SK-MEL-5 (cell line): ENCODE measurements around the gene LILRB2. TPM values are rescaled to one million over a fixed set of nuclear protein-coding genes. Genes with fewer than 3 reads are reported as not detected.
"Not testable (repeated sequence)": the region's sequence is repeated elsewhere in the genome, so short reads cannot be mapped to it uniquely, and the experiment has no call there.

Source experiments
- DNase-seq: peaks from one replicate; pipeline ENCODE4 v3.0.0-alpha.2; 2016; ENCODE audit warnings: low read depth, low spot score
- in situ Hi-C: cut with HindIII; loops from 2 replicates; pipeline ENCODE4 v1.10.0; 2016; ENCODE audit warnings: low sequenced_read_pairs, high pct_unique_total_duplicates, low pct_unique_long_range_greater_than_20kb
- total RNA-seq: library from RNA; depleted of rRNA; stranded (reverse); fragments of >200 nt; shearing (Covaris generic); gene quantifications from 2 replicates; pipeline ENCODE4 v1.2.3, GENCODE V29; 2014

Gene LILRB2
- total RNA-seq, 1 experiment from 2014 or later, result not detected

DNA sequence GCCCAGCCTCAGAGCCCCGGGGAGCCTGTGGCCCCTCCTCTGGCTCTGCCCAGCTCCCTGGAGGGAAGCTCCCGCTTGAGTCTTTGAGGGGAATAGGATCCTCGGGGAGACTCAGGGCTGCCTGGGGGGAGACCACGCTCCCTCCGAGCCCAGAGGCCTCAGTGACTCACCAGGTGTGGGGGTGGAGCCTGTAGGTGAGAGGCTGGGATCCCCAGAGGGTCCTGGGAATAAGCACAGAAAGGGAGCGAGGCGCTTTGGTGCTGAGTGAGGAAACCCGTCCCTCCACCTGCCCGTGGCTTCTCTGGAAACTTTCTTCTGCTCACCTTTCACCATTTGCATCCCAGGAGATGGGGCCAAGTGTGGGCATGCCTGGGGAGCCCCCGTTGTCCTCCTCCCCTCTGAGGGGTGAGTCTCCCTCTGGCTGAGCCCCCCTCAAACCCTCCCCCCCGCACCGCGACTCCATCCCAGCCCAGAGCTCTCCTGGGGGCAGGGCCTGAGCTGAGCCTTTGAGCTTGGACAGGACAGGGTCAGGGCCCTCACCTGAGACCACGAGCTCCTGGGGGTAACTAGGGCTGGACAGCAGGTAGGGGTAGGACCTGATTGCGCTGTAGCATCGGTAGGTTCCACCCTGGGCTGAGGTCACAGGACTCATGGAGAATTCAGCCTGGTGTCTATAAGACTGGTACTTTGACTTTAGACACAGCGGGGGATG, 26.6 kb downstream of the LILRB2 start:
- in situ Hi-C loops, result no loop called here
- DNase-seq, result no peak

- no peak for DNase-seq
- in situ Hi-C loops, result no loop called here
Observed at GRCh38 chr19:54253331-54254194, 27.3 kb downstream of the LILRB2 start.

GRCh38 chr19:54252845-54253244, 28.1 kb downstream of the LILRB2 start:
- DNase-seq, result no peak
- in situ Hi-C loops, result no loop called here

GRCh38 chr19:54252243-54252642, 28.7 kb downstream of the LILRB2 start:
- in situ Hi-C loops, result no loop called here
- DNase-seq, result no peak

DNA sequence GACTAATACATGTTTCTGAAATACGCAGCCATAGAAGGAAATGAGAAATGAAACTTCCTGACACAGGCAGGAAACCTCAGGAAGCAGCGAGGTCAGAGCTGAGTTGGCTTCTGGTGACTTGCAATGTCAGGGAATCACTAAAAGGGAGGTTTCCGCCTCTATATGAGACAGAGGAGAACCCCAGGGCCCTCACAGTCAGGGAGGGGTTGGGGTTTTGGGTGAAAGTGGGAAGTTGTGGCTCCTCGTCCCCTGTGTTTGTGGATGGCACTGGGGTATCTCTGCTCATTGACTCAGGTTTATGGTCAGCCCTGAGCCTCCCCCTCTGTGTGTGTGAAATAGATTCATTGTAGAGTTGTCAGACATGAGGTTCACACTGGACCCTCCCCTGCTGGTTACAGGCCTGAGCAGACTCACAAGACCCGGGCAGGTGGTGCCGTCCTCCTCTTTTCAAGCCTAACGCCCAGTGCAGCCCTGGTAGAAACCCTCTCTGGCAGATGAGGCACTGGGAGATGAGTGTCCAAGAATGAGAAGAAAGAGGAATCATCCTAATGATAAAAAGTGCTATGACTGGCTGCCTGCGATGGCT, 32.8 kb downstream of the LILRB2 start:
- peak; percentile 30 for DNase-seq
- in situ Hi-C loops, result no loop called here

GRCh38 chr19:54247106-54247930, 33.6 kb downstream of the LILRB2 start:
- in situ Hi-C loops, result no loop called here
- DNase-seq, result no peak

DNA sequence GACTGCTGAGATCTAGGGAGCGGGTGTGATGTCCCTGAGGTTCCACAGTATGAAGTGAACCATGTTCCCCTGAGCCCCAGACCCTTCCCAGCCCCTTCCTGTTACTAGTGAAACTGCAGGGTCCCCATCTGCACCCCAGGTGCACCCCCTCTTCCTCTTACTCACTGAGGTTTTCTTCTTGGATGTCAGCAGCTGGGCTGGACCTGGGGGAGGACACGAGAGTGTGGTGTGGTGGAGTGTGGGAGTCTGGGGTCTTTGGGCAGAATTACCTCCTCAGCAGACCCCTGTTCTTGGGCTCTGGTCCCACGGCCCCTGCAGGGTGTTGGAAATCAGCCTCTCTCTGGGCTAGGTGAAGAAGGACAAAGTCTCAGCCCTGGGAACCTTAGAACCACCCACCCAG, 35.0 kb downstream of the LILRB2 start:
- no peak for DNase-seq
- in situ Hi-C loops, result no loop called here

DNA sequence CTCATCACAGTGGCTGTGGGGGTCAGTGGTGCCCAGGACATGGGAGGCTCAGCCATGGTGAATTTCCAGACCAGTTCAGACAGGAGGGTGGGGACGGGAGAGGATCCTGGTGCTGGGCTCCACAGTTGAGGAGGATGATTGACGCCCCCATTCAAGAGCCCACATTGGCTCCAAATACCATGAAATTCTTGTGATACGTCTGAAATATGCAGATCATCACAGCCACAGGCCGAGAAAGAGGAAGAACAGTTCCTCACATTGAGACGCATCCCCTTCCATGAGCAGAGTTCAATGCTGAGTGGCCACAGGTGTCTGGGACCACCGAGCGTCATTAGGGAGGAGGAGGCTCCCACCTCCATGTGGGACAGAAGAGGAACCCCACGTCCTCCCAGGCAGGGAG, 37.1 kb downstream of the LILRB2 start:
- in situ Hi-C loops, DNase-seq: not testable (repeated sequence)

DNA sequence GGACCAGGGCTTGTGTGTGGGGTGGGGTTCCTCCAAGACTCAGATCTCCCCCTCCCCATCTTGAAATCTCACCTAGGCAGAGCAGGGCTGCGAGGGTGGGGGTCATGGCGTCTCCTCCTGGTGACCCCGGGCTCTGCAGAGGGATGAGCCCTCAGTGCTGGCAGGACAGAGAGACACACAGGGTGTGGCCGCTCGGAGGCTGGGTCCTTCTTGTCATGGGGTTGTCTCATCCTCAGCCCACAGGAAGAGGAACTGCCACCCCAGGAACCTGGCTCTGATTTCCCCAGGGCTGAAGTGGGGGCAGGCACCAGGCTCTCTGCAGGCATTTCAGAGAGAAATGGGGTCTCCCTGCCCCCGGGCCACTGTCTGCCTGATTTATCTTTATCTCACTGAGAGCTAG, 38.3 kb downstream of the LILRB2 start, which contains the start of gene LILRA6:
Gene LILRA6, minus strand, starts transcription at position 145 of the 400 bp plus-strand sequence.
- DNase-seq, in situ Hi-C loops: not testable (repeated sequence)

DNA sequence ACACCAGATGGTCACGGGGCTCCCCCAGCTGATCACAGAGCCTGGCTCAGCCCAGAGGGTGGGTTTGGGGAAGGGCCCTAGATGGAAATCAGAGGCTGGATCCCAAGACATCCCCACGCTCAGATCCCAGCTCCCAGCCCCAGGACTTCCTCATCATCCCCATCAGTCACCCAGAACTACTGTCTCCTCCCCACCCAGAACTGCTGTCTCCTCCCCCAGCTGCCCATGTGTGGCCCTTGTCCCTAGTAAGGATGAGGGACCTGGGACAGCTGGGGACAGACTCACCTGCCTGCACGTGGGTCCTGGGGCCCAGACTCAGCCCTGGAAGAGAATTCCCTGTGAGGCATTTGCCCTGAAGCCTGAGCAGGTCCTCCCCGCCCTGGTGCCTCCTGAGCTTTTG, 38.7 kb downstream of the LILRB2 start:
- in situ Hi-C loops, DNase-seq: not testable (repeated sequence)

- DNase-seq, in situ Hi-C loops: not testable (repeated sequence)
Observed at GRCh38 chr19:54240372-54241336, 40.3 kb downstream of the LILRB2 start.

GRCh38 chr19:54239491-54240371, 41.2 kb downstream of the LILRB2 start:
- DNase-seq, in situ Hi-C loops: not testable (repeated sequence)

DNA sequence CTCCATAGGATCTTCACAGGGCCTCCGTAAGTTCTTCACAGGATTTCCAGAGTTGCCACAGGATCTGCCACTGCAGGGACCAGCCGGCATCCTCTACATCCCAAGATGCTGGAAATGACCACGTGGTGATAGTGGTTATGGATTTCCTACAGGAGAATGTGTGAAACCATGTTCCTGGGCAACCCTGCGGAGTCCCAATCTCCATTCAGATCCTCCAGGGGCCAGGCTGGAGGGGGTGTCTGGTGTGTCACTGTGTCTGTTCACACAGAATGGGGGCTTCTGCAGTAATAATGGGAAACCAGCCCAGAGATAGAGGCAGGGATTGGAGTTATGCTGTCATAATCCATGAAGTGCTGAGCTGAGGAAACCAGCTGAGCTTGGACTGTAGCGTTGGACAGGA, 47.0 kb downstream of the LILRB2 start:
- in situ Hi-C loops, result no loop called here
- DNase-seq, result no peak

GRCh38 chr19:54231077-54231931, 49.6 kb downstream of the LILRB2 start:
- DNase-seq, result peak; percentile 72
- in situ Hi-C loops, result no loop called here

DNA sequence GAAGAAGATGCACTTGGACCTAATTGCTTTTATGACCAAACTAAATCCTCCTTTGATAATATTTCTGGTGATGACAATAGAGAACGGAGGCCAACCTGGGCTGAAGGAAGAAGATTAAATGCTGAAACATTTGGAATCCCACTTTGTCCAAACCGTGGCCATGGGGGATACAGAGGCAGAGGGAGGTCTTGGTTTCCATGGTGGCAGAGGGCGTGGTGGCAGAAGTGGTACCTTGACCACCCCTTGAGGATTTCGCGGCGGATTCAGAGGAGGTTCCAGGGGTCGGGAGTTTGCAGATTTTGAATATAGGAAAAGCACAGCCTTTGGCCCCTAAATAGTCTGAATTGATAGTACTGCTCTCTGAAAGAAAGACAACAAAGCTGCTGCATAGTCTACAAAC, 50.9 kb downstream of the LILRB2 start:
- in situ Hi-C loops, result no loop called here
- DNase-seq, result no peak
